Measurements from ENCODE around the gene MGMT.

Gene MGMT

DNA sequence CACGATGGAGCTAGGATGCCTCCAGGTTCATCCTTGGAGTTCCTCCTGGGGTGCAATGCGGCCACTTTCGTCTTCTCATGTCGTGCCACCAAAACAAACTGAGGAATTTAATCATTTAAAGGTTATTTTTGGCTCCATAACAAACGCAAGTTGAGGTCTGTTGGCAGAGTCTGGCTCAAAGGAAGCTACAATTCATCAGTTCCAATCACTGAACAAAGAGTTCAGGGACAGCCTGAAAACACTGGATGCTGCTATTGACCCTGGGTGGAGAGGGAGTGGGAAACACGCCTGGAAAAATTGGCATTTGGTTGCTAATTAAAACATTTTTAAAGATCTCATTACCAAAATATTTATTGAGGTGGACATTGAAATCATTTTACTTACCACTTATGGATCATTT, 11.4 kb upstream of the MGMT start:
- TF ChIP-seq, protein P1, sequence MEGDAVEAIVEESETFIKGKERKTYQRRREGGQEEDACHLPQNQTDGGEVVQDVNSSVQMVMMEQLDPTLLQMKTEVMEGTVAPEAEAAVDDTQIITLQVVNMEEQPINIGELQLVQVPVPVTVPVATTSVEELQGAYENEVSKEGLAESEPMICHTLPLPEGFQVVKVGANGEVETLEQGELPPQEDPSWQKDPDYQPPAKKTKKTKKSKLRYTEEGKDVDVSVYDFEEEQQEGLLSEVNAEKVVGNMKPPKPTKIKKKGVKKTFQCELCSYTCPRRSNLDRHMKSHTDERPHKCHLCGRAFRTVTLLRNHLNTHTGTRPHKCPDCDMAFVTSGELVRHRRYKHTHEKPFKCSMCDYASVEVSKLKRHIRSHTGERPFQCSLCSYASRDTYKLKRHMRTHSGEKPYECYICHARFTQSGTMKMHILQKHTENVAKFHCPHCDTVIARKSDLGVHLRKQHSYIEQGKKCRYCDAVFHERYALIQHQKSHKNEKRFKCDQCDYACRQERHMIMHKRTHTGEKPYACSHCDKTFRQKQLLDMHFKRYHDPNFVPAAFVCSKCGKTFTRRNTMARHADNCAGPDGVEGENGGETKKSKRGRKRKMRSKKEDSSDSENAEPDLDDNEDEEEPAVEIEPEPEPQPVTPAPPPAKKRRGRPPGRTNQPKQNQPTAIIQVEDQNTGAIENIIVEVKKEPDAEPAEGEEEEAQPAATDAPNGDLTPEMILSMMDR (conservative IDR thresholded peaks at IDR 0.05) = no peak

GRCh38 chr10:129459762-129460539, 7.1 kb upstream of the MGMT start:
- H3K27ac ChIP-seq = no peak overlapping the region
- TF ChIP-seq, protein P1 (conservative IDR thresholded peaks at IDR 0.05) = no peak

More for the DNA sequence above, 11.4 kb upstream of the MGMT start:
- no peak overlapping the region for H3K27ac ChIP-seq

GRCh38 chr10:129462257-129462795, 4.7 kb upstream of the MGMT start:
- TF ChIP-seq, protein P1 (conservative IDR thresholded peaks at IDR 0.05) = no peak
- no peak overlapping the region for H3K27ac ChIP-seq

GRCh38 chr10:129464251-129464650, 2.8 kb upstream of the MGMT start:
- TF ChIP-seq, protein P1 (conservative IDR thresholded peaks at IDR 0.05) = no peak
- no peak overlapping the region for H3K27ac ChIP-seq

DNA sequence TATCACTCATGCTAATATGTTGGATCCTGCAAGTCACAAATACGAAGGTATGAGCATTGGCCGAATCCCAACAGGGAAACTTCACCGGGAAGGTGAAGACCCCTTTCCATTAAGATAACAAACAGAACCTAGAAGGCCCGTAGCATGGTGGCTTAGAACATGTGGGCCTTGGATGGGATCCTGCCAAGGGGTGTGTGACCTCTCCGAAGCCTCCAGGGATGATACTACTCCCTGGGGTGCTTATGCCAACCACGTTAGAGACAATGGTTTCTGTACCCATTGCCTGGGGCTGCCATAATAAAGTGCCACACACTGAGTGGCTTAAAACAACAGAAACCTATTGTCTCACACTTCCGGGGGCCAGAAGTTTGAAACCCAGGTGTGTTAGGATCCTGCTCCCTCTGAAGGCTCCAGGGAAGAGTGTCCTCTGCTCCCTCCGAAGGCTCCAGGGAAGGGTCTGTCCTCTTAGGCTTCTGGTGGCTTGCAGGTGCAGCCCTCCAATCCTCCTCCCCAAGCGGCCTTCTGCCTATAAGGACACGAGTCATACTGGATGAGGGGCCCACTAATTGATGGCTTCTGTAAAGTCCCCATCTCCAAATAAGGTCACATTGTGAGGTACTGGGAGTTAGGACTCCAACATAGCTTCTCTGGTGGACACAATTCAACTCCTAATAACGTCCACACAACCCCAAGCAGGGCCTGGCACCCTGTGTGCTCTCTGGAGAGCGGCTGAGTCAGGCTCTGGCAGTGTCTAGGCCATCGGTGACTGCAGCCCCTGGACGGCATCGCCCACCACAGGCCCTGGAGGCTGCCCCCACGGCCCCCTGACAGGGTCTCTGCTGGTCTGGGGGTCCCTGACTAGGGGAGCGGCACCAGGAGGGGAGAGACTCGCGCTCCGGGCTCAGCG, 992 bp upstream of the MGMT start:
- H3K27ac ChIP-seq = peak overlapping the region; percentile 73; the same call in 1 of the 2 replicates
- TF ChIP-seq, protein P1 (conservative IDR thresholded peaks at IDR 0.05) = no peak

- H3K27ac ChIP-seq = peak overlapping the region; percentile 73
Observed at GRCh38 chr10:129467359-129468064, 471 bp downstream of the MGMT start.

More at GRCh38 chr10:129467359-129468064, 471 bp downstream of the MGMT start:
- TF ChIP-seq, protein P1 (conservative IDR thresholded peaks at IDR 0.05) = no peak

Data from VCaP (cell line).